ENCODE measurements around the gene ZNF30. TPM values are rescaled to one million over a fixed set of nuclear protein-coding genes. Genes with fewer than 3 reads are reported as not detected.

ZNF30 gene
- total and polyA plus RNA-seq, 2 of the 4 experiments (the other 2 are of a cell fraction), result 1.3 to 2.9 TPM

DNA sequence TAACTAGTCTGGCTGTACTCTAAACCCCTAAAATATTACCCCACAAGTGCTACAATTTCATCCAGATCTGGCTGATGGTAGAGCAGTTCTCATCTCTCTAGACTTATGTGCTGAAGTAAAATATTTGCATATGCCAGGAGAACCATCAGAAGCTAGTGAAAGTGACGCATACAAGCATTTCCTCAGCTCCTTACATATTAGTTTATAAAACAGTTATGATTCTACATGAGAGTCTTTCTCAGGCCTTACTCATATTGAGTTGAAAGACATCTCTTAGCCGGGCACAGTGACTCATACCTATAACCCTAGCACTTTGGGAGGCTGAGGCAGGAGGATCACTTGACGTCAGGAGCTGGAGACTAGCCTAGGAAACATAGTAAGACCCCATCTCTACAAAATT is 15.9 kb upstream of the ZNF30 start:
- Histone ChIP-seq H3K4me1 (ENCODE audit: control insufficient read depth, insufficient read depth, low read length) (no peaks in the 10 kb centered on the region), H4K20me1 (ENCODE audit: insufficient read depth, low read length) (no peaks in the 10 kb centered on the region), H3K4me2 (ENCODE audit: low read depth, low read length) (no peak overlapping the region), H3K23ac (ENCODE audit: low read depth, low read length) (no peak overlapping the region), H2BK120ac (ENCODE audit: low read depth, low read length) (no peak overlapping the region), H3K18ac (ENCODE audit: low read depth, low read length) (no peak overlapping the region), H2BK5ac (ENCODE audit: low read depth, low read length, poor library complexity, severe bottlenecking) (no peak overlapping the region), H3K4me3 (ENCODE audit: insufficient read depth, low read depth, low read length) (no peak overlapping the region), H3K14ac (replicated peaks; ENCODE audit: low read depth, low read length) (no peak overlapping the region), H4K91ac (ENCODE audit: insufficient read depth, low read depth, low read length) (no peak overlapping the region), H3K36me3 (ENCODE audit: control insufficient read depth, insufficient read depth, low read length) (no peaks in the 10 kb centered on the region), H3K9me3 (ENCODE audit: control insufficient read depth, insufficient read depth, low read length) (no peaks in the 10 kb centered on the region; the same call in 1 of the 2 replicates), H2BK20ac (ENCODE audit: low read depth, low read length) (no peak overlapping the region), H3K9ac (ENCODE audit: low read depth, low read length) (no peak overlapping the region), H2AFZ (replicated peaks; ENCODE audit: low read length, poor library complexity) (no peak overlapping the region), H4K8ac (ENCODE audit: low read depth in 2 of 2, low read length in 2 of 2) (no peak overlapping the region), H3K56ac (ENCODE audit: extremely low read depth, insufficient read depth, low read length) (no peak overlapping the region), H3K9me1 (ENCODE audit: insufficient read depth, low read length) (no peaks in the 10 kb centered on the region), H3K79me1 (ENCODE audit: low read depth in 1 of 2, low read length in 2 of 2) (no peaks in the 10 kb centered on the region), H3K27me3 (ENCODE audit: control insufficient read depth, insufficient read depth, low read length) (peaks cover 5% of the 10 kb centered on the region), H2AK9ac (replicated peaks; ENCODE audit: low read depth, low read length, poor library complexity) (no peak overlapping the region), H4K5ac (ENCODE audit: low read depth, low read length) (no peak overlapping the region), H3K27ac (ENCODE audit: insufficient read depth, low read length) (no peak overlapping the region), H2BK15ac (ENCODE audit: low read depth, low read length) (no peak overlapping the region), H3K4ac (ENCODE audit: low read depth, low read length) (no peak overlapping the region), H2AK5ac (ENCODE audit: low read depth, low read length) (no peak overlapping the region)
- in situ Hi-C loops (cut with MboI; ENCODE audit: low sequenced_read_pairs) (no loop called here), dilution Hi-C loops (cut with HindIII; ENCODE audit: low sequenced_read_pairs, unreplicated experiment) (no loop called here), intact Hi-C loops (cut with micrococcal nuclease) (no loop called here)
- ChIA-PET POLR2A (ENCODE audit: unreplicated experiment) (no interaction called here), CTCF (interaction anchor here (0.6 kb wide), 1 partner anchor 197 kb away, joined by 3 read pairs; no protein-coding TSS in a partner anchor)
- DNase-seq (no peak), ATAC-seq (ENCODE audit: low read depth) (no peak)
- TF ChIP-seq RCOR1 (IDR thresholded peaks at IDR 0.05; ENCODE audit: insufficient replicate concordance, low read length) (no peak), MXI1 (IDR thresholded peaks at IDR 0.05; ENCODE audit: borderline replicate concordance, low read depth, low read length) (no peak), CEBPB (IDR thresholded peaks at IDR 0.05; ENCODE audit: low read depth, low read length) (no peak), MAZ (IDR thresholded peaks at IDR 0.05; ENCODE audit: borderline replicate concordance, low read depth, low read length) (no peak), SMC3 (IDR thresholded peaks at IDR 0.05; ENCODE audit: low read depth, low read length) (no peak), RAD21 (IDR thresholded peaks at IDR 0.05; ENCODE audit: low read length) (no peak), FOS (IDR thresholded peaks at IDR 0.05; ENCODE audit: low read depth, low read length) (no peak), MAFK (IDR thresholded peaks at IDR 0.05; ENCODE audit: low read depth, low read length) (no peak)
- TF ChIP-seq, protein P1, sequence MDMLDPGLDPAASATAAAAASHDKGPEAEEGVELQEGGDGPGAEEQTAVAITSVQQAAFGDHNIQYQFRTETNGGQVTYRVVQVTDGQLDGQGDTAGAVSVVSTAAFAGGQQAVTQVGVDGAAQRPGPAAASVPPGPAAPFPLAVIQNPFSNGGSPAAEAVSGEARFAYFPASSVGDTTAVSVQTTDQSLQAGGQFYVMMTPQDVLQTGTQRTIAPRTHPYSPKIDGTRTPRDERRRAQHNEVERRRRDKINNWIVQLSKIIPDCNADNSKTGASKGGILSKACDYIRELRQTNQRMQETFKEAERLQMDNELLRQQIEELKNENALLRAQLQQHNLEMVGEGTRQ (IDR thresholded peaks at IDR 0.05; ENCODE audit: low read depth, low read length), result no peak
- TF ChIP-seq, protein P2, sequence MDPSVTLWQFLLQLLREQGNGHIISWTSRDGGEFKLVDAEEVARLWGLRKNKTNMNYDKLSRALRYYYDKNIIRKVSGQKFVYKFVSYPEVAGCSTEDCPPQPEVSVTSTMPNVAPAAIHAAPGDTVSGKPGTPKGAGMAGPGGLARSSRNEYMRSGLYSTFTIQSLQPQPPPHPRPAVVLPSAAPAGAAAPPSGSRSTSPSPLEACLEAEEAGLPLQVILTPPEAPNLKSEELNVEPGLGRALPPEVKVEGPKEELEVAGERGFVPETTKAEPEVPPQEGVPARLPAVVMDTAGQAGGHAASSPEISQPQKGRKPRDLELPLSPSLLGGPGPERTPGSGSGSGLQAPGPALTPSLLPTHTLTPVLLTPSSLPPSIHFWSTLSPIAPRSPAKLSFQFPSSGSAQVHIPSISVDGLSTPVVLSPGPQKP (IDR thresholded peaks at IDR 0.05; ENCODE audit: borderline replicate concordance, low read depth, low read length), result no peak
- WGBS, 2 experiments (ENCODE audit: extremely low coverage in 2 of 2, insufficient read length in 1 of 2), result no CpG with 5 or more reads among the region's 3 CpGs
- BruUV-seq (replicated peaks), result no TSS peak
